ENCODE measurements around the gene MIDN.

MIDN gene

GRCh38 chr19:1288226-1288612 is 39.8 kb downstream of the MIDN start:
- TF ChIP-seq CTCF (IDR thresholded peaks at IDR 0.05; ENCODE audit: control insufficient read depth, extremely low read depth, insufficient read depth) = no peak
- no peak for DNase-seq (ENCODE audit: low read depth)
- H3K4me3 ChIP-seq (ENCODE audit: low read depth, low read length) = no peak overlapping the region

DNA sequence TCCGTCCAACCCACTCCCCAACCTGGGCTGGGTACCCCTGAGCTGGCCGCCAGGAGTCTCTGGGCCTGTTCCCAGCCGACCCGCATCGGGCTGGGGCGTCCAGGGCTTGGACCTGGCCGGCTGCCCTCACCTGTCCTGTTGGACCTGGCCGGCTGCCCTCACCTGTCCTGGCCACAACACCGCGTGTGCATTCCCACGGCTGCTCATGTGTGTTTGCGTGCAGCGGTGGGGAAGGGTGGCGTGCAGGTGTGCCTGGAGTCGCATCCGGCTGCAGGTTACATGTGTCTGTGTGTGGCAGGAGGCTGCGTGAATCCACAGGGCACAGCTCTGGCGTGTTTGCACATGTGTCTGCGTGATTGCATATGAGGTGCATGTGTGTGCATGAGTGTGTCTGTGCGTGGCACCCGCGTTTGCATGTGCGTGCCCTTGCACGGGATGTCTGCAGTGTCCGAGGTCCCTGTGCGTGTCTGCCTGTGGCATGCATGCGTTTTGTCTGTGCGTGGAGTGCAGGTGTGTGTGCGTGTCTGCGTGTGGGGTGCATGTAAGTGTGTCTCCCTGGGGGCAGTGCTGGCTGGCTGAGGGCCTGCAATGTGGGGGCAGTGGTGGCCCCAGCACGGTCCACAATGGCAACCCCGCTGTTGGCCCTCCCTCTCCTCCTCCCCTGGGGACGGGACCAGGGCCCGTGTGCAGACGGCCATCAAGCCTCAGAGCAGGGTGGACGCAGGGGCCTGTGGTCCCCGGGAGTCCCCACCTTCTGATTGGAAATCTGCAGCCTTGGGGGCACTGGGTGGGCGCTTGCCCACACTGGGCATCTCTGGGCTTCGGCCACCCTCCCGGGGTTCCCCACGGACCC is 40.7 kb downstream of the MIDN start:
- TF ChIP-seq CTCF (IDR thresholded peaks at IDR 0.05; ENCODE audit: control insufficient read depth, extremely low read depth, insufficient read depth) = no peak
- H3K4me3 ChIP-seq (ENCODE audit: low read depth, low read length) = no peak overlapping the region
- DNase-seq (ENCODE audit: low read depth) = no peak

GRCh38 chr19:1289686-1290025 is 41.3 kb downstream of the MIDN start:
- H3K4me3 ChIP-seq (ENCODE audit: low read depth, low read length) = no peak overlapping the region
- no peak for DNase-seq (ENCODE audit: low read depth)
- TF ChIP-seq CTCF (IDR thresholded peaks at IDR 0.05; ENCODE audit: control insufficient read depth, extremely low read depth, insufficient read depth) = 0 out of 2 replicates have a peak, but pooled peaks have one; percentile 3

GRCh38 chr19:1290196-1290702 is 41.9 kb downstream of the MIDN start:
- no peak for DNase-seq (ENCODE audit: low read depth)
- no peak overlapping the region for H3K4me3 ChIP-seq (ENCODE audit: low read depth, low read length)
- TF ChIP-seq CTCF (IDR thresholded peaks at IDR 0.05; ENCODE audit: control insufficient read depth, extremely low read depth, insufficient read depth) = no peak

DNA sequence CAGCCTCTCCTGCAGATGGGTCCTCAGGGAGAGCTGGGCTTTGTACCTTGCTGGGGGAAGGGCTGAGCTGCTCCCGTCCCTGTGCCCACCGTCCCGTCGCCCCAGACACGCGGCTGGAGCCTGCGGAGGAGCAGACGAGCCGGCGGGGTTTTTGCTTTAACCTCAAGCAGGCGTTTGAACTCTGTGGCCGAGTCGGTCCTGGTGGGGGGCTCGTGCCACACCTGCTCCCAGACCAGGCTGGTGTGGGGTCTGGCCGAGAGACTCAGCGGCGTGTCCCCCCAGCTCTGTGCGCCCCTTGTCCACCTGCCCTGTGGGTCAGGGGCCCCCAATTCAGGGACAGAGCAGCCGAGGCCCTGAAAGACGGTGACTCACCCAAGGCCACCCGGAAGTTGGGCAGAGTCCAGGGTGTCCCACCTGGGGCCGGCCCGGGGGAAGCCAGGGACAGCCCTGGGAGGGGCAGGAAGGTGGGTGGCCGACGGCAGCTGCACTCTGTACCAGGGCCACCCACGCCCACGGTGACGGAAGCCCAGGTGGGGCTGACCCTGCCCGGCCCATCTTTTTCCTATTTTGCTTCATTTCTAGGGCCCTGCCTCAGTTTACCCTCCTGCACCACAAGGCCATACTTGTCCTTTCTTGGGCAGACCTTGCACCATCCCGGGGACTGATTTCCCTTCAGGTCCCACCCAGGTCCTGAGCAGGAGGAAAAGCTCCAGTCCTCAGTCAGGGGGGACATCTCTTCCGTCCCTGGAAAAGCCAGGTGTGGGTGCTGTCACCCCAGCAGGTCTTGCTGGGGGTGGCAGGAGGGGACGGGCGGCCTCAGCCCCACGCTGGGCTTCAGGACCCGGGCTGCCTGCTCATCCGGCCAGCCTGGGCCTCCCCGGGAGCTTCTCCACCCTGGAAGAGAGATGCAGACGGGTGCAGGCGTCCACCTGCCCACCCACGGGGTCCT is 42.6 kb downstream of the MIDN start:
- DNase-seq (ENCODE audit: low read depth) = no peak
- no peak for TF ChIP-seq CTCF (IDR thresholded peaks at IDR 0.05; ENCODE audit: control insufficient read depth, extremely low read depth, insufficient read depth)

GRCh38 chr19:1291761-1292418 is 43.5 kb downstream of the MIDN start:
- H3K4me3 ChIP-seq (ENCODE audit: low read depth, low read length) = no peak overlapping the region
- DNase-seq (ENCODE audit: low read depth) = no peak
- no peak for TF ChIP-seq CTCF (IDR thresholded peaks at IDR 0.05; ENCODE audit: control insufficient read depth, extremely low read depth, insufficient read depth)

More for the DNA sequence above, 42.6 kb downstream of the MIDN start:
- no peak overlapping the region for H3K4me3 ChIP-seq (ENCODE audit: low read depth, low read length)

Measured in LNCaP clone FGC (cell line).